ENCODE data around the gene PCDH1. TPM values are rescaled to one million over a fixed set of nuclear protein-coding genes. Genes with fewer than 3 reads are reported as not detected.

Gene PCDH1
- total RNA-seq, 1 experiment from 2014 or later = 0.45 TPM

DNA sequence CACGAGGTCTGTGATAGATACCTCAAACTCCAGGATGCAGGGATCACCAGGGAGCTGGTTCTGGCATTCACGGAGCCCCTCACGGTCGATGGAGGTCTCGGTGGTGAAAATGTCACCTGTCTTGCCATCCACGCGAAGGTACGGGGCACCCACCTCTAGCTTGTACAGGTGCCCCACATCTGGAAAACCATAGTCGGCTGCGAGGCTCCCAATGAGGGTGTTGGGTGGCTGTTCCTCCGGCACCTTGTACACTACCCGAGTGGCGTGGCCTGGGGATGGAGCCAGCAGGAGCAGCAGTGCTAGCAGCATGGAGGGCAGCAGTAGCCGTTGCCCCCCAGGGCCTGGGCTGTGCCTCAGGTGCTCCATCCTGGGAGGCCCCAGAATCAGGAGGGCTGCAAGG lies 9.2 kb downstream of the PCDH1 start:
- POLR2A ChIA-PET (ENCODE audit: low non-redundant PET) = no interaction called here
- TF ChIP-seq, protein P1, sequence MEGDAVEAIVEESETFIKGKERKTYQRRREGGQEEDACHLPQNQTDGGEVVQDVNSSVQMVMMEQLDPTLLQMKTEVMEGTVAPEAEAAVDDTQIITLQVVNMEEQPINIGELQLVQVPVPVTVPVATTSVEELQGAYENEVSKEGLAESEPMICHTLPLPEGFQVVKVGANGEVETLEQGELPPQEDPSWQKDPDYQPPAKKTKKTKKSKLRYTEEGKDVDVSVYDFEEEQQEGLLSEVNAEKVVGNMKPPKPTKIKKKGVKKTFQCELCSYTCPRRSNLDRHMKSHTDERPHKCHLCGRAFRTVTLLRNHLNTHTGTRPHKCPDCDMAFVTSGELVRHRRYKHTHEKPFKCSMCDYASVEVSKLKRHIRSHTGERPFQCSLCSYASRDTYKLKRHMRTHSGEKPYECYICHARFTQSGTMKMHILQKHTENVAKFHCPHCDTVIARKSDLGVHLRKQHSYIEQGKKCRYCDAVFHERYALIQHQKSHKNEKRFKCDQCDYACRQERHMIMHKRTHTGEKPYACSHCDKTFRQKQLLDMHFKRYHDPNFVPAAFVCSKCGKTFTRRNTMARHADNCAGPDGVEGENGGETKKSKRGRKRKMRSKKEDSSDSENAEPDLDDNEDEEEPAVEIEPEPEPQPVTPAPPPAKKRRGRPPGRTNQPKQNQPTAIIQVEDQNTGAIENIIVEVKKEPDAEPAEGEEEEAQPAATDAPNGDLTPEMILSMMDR (conservative IDR thresholded peaks at IDR 0.05; ENCODE audit: low read depth, low read length) = no peak
- no peak for TF ChIP-seq EZH2 (IDR thresholded peaks at IDR 0.05; ENCODE audit: borderline replicate concordance, low read depth, low read length, poor library complexity, severe bottlenecking)
- H3K27ac ChIP-seq (ENCODE audit: low read depth, low read length, poor library complexity, severe bottlenecking) = no peak overlapping the region
- DNase-seq (ENCODE audit: low spot score) = no peak
- no peaks in the 10 kb centered on the region for H3K4me1 ChIP-seq (ENCODE audit: insufficient read depth, low read length, poor library complexity, severe bottlenecking)
- BruUV-seq (replicated peaks) = no TSS peak
- H3K4me3 ChIP-seq (ENCODE audit: low read depth, low read length, poor library complexity, severe bottlenecking) = no peak overlapping the region
- peaks cover 7% of the 10 kb centered on the region for H3K27me3 ChIP-seq (replicated peaks; ENCODE audit: insufficient read depth, low read depth, low read length, poor library complexity)
- CTCF ChIA-PET = no interaction called here
- H3K9me3 ChIP-seq (ENCODE audit: low read depth, low read length, poor library complexity, severe bottlenecking) = no peaks in the 10 kb centered on the region
- H3K36me3 ChIP-seq (ENCODE audit: insufficient read depth, low read length, poor library complexity, severe bottlenecking) = no peaks in the 10 kb centered on the region
- intact Hi-C loops (cut with micrococcal nuclease; ENCODE audit: unreplicated experiment) = no loop called here

DNA sequence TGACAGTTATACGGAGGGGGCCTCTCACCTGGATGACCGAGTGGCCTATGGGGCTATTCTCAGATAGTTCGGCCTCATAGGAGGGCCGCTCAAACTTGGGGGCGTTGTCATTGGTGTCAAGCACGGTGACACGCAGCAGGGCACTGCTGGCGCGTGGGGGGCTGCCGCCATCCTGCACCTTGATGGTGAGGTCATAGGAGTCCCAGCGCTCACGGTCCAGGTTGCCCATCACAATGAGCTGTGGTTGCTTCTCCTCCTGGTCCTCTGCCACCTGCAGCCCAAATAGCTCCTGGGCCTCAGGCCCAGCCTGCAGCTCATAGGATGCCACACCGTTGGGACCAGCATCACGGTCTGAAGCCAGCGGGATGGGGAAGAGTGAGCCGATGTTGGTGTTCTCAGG lies 9.7 kb downstream of the PCDH1 start:
- DNase-seq (ENCODE audit: low spot score) = no peak
- Histone ChIP-seq H3K4me1 (ENCODE audit: insufficient read depth, low read length, poor library complexity, severe bottlenecking) (no peaks in the 10 kb centered on the region), H3K36me3 (ENCODE audit: insufficient read depth, low read length, poor library complexity, severe bottlenecking) (no peaks in the 10 kb centered on the region), H3K9me3 (ENCODE audit: low read depth, low read length, poor library complexity, severe bottlenecking) (no peaks in the 10 kb centered on the region), H3K4me3 (ENCODE audit: low read depth, low read length, poor library complexity, severe bottlenecking) (no peak overlapping the region), H3K27me3 (replicated peaks; ENCODE audit: insufficient read depth, low read depth, low read length, poor library complexity) (peaks cover 3% of the 10 kb centered on the region), H3K27ac (ENCODE audit: low read depth, low read length, poor library complexity, severe bottlenecking) (no peak overlapping the region)
- CTCF ChIA-PET = no interaction called here
- BruUV-seq (replicated peaks) = no TSS peak
- intact Hi-C loops (cut with micrococcal nuclease; ENCODE audit: unreplicated experiment) = no loop called here
- TF ChIP-seq, protein P1 (conservative IDR thresholded peaks at IDR 0.05; ENCODE audit: low read depth, low read length) = no peak
- TF ChIP-seq EZH2 (IDR thresholded peaks at IDR 0.05; ENCODE audit: borderline replicate concordance, low read depth, low read length, poor library complexity, severe bottlenecking) = no peak
- POLR2A ChIA-PET (ENCODE audit: low non-redundant PET) = no interaction called here

DNA sequence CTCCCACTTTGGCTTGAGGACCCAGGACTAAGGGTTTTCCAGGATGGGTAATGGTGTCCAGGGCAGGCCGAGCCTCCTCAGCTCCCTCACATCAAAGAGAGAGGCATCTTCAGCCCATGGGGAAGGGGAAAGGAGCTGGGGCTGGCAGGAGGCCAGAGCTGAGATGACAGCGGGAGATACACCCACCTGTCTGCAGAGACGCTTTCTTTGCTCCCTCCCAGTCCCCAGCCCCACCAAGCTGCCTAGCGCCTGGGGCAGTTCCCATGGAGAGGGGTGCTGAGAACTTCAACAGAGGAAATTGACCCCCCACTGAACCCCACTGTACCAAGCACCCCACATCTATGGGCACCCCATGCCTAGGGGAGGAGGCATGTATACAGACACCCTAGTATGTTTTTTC lies 10.6 kb downstream of the PCDH1 start:
- Histone ChIP-seq H3K36me3 (ENCODE audit: insufficient read depth, low read length, poor library complexity, severe bottlenecking) (no peaks in the 10 kb centered on the region), H3K9me3 (ENCODE audit: low read depth, low read length, poor library complexity, severe bottlenecking) (no peaks in the 10 kb centered on the region), H3K27ac (ENCODE audit: low read depth, low read length, poor library complexity, severe bottlenecking) (no peak overlapping the region), H3K4me1 (ENCODE audit: insufficient read depth, low read length, poor library complexity, severe bottlenecking) (no peaks in the 10 kb centered on the region), H3K4me3 (ENCODE audit: low read depth, low read length, poor library complexity, severe bottlenecking) (no peak overlapping the region), H3K27me3 (replicated peaks; ENCODE audit: insufficient read depth, low read depth, low read length, poor library complexity) (peaks cover 3% of the 10 kb centered on the region)
- TF ChIP-seq EZH2 (IDR thresholded peaks at IDR 0.05; ENCODE audit: borderline replicate concordance, low read depth, low read length, poor library complexity, severe bottlenecking) = no peak
- TF ChIP-seq, protein P1 (conservative IDR thresholded peaks at IDR 0.05; ENCODE audit: low read depth, low read length) = no peak
- BruUV-seq (replicated peaks) = no TSS peak
- CTCF ChIA-PET = no interaction called here
- intact Hi-C loops (cut with micrococcal nuclease; ENCODE audit: unreplicated experiment) = no loop called here
- no peak for DNase-seq (ENCODE audit: low spot score)
- POLR2A ChIA-PET (ENCODE audit: low non-redundant PET) = no interaction called here

Measured in A673 (cell line).